ENCODE measurements around the gene C10orf71.

C10orf71 gene

GRCh38 chr10:49260644-49261296 lies 38.2 kb upstream of the C10orf71 start:
- H3K36me3 ChIP-seq (replicated peaks; ENCODE audit: insufficient read depth, low read length): no peaks in the 10 kb centered on the region
- no peaks in the 10 kb centered on the region for H3K4me1 ChIP-seq (ENCODE audit: low read length)
- no peak overlapping the region for H3K4me3 ChIP-seq (ENCODE audit: low read length)
- H4K20me1 ChIP-seq (ENCODE audit: insufficient read depth, low read length): no peaks in the 10 kb centered on the region
- no peak overlapping the region for H3K9ac ChIP-seq (ENCODE audit: low read length)
- H3K79me2 ChIP-seq (ENCODE audit: low read length): no peaks in the 10 kb centered on the region
- no peaks in the 10 kb centered on the region for H3K9me2 ChIP-seq (replicated peaks; ENCODE audit: insufficient read depth, low read length)
- DNase-seq: no peak
- no peaks in the 10 kb centered on the region for H3K9me3 ChIP-seq (replicated peaks; ENCODE audit: insufficient read depth, low read length)
- no peaks in the 10 kb centered on the region for H3K27me3 ChIP-seq (replicated peaks; ENCODE audit: insufficient read depth, low read length)
- H3K4me2 ChIP-seq (ENCODE audit: low read depth, low read length): no peak overlapping the region
- H2AFZ ChIP-seq (ENCODE audit: low read length): no peak overlapping the region
- no peaks in the 10 kb centered on the region for H3F3A ChIP-seq (ENCODE audit: insufficient read depth, low read length)
- H3K27ac ChIP-seq (ENCODE audit: low read length): no peak overlapping the region
- TF ChIP-seq EZH2phosphoT487 (IDR thresholded peaks at IDR 0.05; ENCODE audit: low read length) (no peak), CTCF (IDR thresholded peaks at IDR 0.05; ENCODE audit: low read length) (no peak), EZH2 (optimal IDR thresholded peaks at IDR 0.05; ENCODE audit: low read depth, low read length) (no peak)

GRCh38 chr10:49263591-49263990 lies 35.4 kb upstream of the C10orf71 start:
- H3K79me2 ChIP-seq (ENCODE audit: low read length): no peaks in the 10 kb centered on the region
- H4K20me1 ChIP-seq (ENCODE audit: insufficient read depth, low read length): no peaks in the 10 kb centered on the region
- H3K4me1 ChIP-seq (ENCODE audit: low read length): no peaks in the 10 kb centered on the region
- H3K9me3 ChIP-seq (replicated peaks; ENCODE audit: insufficient read depth, low read length): no peaks in the 10 kb centered on the region
- no peak overlapping the region for H3K9ac ChIP-seq (ENCODE audit: low read length)
- TF ChIP-seq EZH2phosphoT487 (IDR thresholded peaks at IDR 0.05; ENCODE audit: low read length): no peak
- no peak for TF ChIP-seq EZH2 (optimal IDR thresholded peaks at IDR 0.05; ENCODE audit: low read depth, low read length)
- no peak for TF ChIP-seq CTCF (IDR thresholded peaks at IDR 0.05; ENCODE audit: low read length)
- no peak for DNase-seq
- no peaks in the 10 kb centered on the region; the same call in 1 of the 2 replicates for H3K36me3 ChIP-seq (replicated peaks; ENCODE audit: insufficient read depth, low read length)
- H2AFZ ChIP-seq (ENCODE audit: low read length): no peak overlapping the region
- H3K4me2 ChIP-seq (ENCODE audit: low read depth, low read length): no peak overlapping the region
- H3K9me2 ChIP-seq (replicated peaks; ENCODE audit: insufficient read depth, low read length): no peaks in the 10 kb centered on the region
- H3K27ac ChIP-seq (ENCODE audit: low read length): no peak overlapping the region
- no peak overlapping the region for H3K4me3 ChIP-seq (ENCODE audit: low read length)
- H3F3A ChIP-seq (ENCODE audit: insufficient read depth, low read length): no peaks in the 10 kb centered on the region
- H3K27me3 ChIP-seq (replicated peaks; ENCODE audit: insufficient read depth, low read length): no peaks in the 10 kb centered on the region

GRCh38 chr10:49264177-49264677 lies 34.7 kb upstream of the C10orf71 start:
- Histone ChIP-seq H3K36me3 (replicated peaks; ENCODE audit: insufficient read depth, low read length) (no peaks in the 10 kb centered on the region; the same call in 1 of the 2 replicates), H2AFZ (ENCODE audit: low read length) (no peak overlapping the region), H3K9me2 (replicated peaks; ENCODE audit: insufficient read depth, low read length) (no peaks in the 10 kb centered on the region), H4K20me1 (ENCODE audit: insufficient read depth, low read length) (no peaks in the 10 kb centered on the region), H3K27me3 (replicated peaks; ENCODE audit: insufficient read depth, low read length) (no peaks in the 10 kb centered on the region), H3K4me3 (ENCODE audit: low read length) (no peak overlapping the region), H3K9ac (ENCODE audit: low read length) (no peak overlapping the region), H3K79me2 (ENCODE audit: low read length) (no peaks in the 10 kb centered on the region), H3K9me3 (replicated peaks; ENCODE audit: insufficient read depth, low read length) (no peaks in the 10 kb centered on the region), H3K4me1 (ENCODE audit: low read length) (no peaks in the 10 kb centered on the region), H3F3A (ENCODE audit: insufficient read depth, low read length) (no peaks in the 10 kb centered on the region), H3K27ac (ENCODE audit: low read length) (no peak overlapping the region), H3K4me2 (ENCODE audit: low read depth, low read length) (no peak overlapping the region)
- TF ChIP-seq EZH2 (optimal IDR thresholded peaks at IDR 0.05; ENCODE audit: low read depth, low read length): no peak
- no peak for TF ChIP-seq EZH2phosphoT487 (IDR thresholded peaks at IDR 0.05; ENCODE audit: low read length)
- no peak for DNase-seq

GRCh38 chr10:49265885-49266284 lies 33.1 kb upstream of the C10orf71 start:
- no peak for DNase-seq
- TF ChIP-seq EZH2 (optimal IDR thresholded peaks at IDR 0.05; ENCODE audit: low read depth, low read length) (no peak), CTCF (IDR thresholded peaks at IDR 0.05; ENCODE audit: low read length) (no peak), EZH2phosphoT487 (IDR thresholded peaks at IDR 0.05; ENCODE audit: low read length) (no peak)
- Histone ChIP-seq H3K4me1 (ENCODE audit: low read length) (no peaks in the 10 kb centered on the region), H3F3A (ENCODE audit: insufficient read depth, low read length) (no peaks in the 10 kb centered on the region), H2AFZ (ENCODE audit: low read length) (no peak overlapping the region), H3K27me3 (replicated peaks; ENCODE audit: insufficient read depth, low read length) (no peaks in the 10 kb centered on the region), H3K4me2 (ENCODE audit: low read depth, low read length) (no peak overlapping the region), H3K79me2 (ENCODE audit: low read length) (no peaks in the 10 kb centered on the region), H3K9ac (ENCODE audit: low read length) (no peak overlapping the region), H3K36me3 (replicated peaks; ENCODE audit: insufficient read depth, low read length) (no peaks in the 10 kb centered on the region; the same call in 1 of the 2 replicates), H3K9me2 (replicated peaks; ENCODE audit: insufficient read depth, low read length) (no peaks in the 10 kb centered on the region), H4K20me1 (ENCODE audit: insufficient read depth, low read length) (no peaks in the 10 kb centered on the region), H3K4me3 (ENCODE audit: low read length) (no peak overlapping the region), H3K9me3 (replicated peaks; ENCODE audit: insufficient read depth, low read length) (no peaks in the 10 kb centered on the region), H3K27ac (ENCODE audit: low read length) (no peak overlapping the region)
